ENCODE results near the gene PKD1L1. TPM values are rescaled to one million over a fixed set of nuclear protein-coding genes. Genes with fewer than 3 reads are reported as not detected.

Gene PKD1L1, protein sequence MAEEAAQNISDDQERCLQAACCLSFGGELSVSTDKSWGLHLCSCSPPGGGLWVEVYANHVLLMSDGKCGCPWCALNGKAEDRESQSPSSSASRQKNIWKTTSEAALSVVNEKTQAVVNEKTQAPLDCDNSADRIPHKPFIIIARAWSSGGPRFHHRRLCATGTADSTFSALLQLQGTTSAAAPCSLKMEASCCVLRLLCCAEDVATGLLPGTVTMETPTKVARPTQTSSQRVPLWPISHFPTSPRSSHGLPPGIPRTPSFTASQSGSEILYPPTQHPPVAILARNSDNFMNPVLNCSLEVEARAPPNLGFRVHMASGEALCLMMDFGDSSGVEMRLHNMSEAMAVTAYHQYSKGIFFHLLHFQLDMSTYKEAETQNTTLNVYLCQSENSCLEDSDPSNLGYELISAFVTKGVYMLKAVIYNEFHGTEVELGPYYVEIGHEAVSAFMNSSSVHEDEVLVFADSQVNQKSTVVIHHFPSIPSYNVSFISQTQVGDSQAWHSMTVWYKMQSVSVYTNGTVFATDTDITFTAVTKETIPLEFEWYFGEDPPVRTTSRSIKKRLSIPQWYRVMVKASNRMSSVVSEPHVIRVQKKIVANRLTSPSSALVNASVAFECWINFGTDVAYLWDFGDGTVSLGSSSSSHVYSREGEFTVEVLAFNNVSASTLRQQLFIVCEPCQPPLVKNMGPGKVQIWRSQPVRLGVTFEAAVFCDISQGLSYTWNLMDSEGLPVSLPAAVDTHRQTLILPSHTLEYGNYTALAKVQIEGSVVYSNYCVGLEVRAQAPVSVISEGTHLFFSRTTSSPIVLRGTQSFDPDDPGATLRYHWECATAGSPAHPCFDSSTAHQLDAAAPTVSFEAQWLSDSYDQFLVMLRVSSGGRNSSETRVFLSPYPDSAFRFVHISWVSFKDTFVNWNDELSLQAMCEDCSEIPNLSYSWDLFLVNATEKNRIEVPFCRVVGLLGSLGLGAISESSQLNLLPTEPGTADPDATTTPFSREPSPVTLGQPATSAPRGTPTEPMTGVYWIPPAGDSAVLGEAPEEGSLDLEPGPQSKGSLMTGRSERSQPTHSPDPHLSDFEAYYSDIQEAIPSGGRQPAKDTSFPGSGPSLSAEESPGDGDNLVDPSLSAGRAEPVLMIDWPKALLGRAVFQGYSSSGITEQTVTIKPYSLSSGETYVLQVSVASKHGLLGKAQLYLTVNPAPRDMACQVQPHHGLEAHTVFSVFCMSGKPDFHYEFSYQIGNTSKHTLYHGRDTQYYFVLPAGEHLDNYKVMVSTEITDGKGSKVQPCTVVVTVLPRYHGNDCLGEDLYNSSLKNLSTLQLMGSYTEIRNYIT (N-terminal part only)
- 0.03 to 0.36 TPM (median 0.21 TPM) in 4 of 5 replicates, not detected in the other for total RNA-seq (2022; extraction: Qiagen RNA extraction)

DNA sequence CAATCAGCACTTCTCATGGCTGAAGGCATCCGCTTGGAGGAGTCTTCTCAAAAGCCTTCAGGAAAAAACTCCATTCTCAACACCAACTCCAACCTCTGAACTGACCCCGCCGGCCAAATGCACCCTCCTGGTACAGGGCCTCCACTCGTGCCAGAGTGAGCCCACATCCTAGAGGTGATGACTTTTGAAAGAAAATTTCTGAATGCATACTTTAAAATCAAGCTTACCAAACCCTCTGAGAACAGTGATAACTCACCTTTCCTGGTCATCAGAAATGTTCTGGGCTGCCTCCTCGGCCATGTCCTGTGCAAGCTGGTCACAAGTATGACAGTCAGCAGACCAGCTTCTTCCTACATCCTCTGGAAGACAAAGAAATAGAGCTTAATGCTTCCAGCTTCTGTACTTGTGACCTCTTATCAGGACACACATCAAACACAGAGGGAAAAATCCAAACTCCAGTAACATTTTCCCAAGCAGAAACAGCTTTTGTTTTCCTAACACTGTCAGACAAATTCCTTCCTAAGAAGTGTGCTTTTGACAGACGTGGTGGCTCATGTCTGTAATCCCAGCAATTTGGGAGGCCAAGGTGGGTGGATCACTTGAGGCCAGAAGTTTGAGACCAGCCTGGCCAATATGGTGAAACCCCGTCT lies at the start of gene PKD1L1:
Gene PKD1L1, minus strand, starts transcription at position 326 of the 650 bp plus-strand sequence. Its CDS starts 26 bp downstream, at position 300.

GRCh38 chr7:47979145-47979831 lies 31.0 kb upstream of the PKD1L1 start, which contains the start of gene HUS1:
Gene HUS1 (minus strand): TSS chr7:47979615. CDS start chr7:47979519, 96 bp downstream.

Other genes with a start within 250 kb of the PKD1L1 start
- 14.1 to 22.1 TPM (median 18.3 TPM) in 5 replicates for gene HUS1, start 31.1 kb upstream of the PKD1L1 start, total RNA-seq (2022; extraction: Qiagen RNA extraction)
- 0.13 to 0.16 TPM in 2 of 5 replicates, not detected in the others for gene SUN3, start 80.6 kb upstream of the PKD1L1 start, total RNA-seq (2022; extraction: Qiagen RNA extraction)
- 0.27 to 0.35 TPM (median 0.27 TPM) in 5 replicates for gene C7orf57, start 87.1 kb upstream of the PKD1L1 start, total RNA-seq (2022; extraction: Qiagen RNA extraction)
- gene UPP1, start 140.8 kb upstream of the PKD1L1 start, total RNA-seq (2022; extraction: Qiagen RNA extraction) = 57.5 to 83.6 TPM (median 68.0 TPM) in 5 replicates
- 0.01 to 0.06 TPM (median 0.05 TPM) in 5 replicates for gene ABCA13, start 223.0 kb upstream of the PKD1L1 start, total RNA-seq (2022; extraction: Qiagen RNA extraction)